HG02884 (cell line): Measurements from ENCODE around the gene DESI2.
"Not testable (repeated sequence)": the region's sequence is repeated elsewhere in the genome, so short reads cannot be mapped to it uniquely, and the experiment has no call there.

Experiments used
- ATAC-seq: cut with Tn5 transposase; IDR thresholded peaks from one replicate; pipeline ENCODE4 v1.9.1; 2021; ENCODE audit warnings: mild to moderate bottlenecking, moderate library complexity; ENCODE audit not compliant: unreplicated experiment

The DESI2 gene

GRCh38 chr1:244702620-244703019 lies 49.7 kb downstream of the DESI2 start:
- no peak for ATAC-seq

- no peak for ATAC-seq
Observed at GRCh38 chr1:244704107-244704506, 51.2 kb downstream of the DESI2 start.

- no peak for ATAC-seq
Observed at GRCh38 chr1:244705261-244706234, 52.6 kb downstream of the DESI2 start.

DNA sequence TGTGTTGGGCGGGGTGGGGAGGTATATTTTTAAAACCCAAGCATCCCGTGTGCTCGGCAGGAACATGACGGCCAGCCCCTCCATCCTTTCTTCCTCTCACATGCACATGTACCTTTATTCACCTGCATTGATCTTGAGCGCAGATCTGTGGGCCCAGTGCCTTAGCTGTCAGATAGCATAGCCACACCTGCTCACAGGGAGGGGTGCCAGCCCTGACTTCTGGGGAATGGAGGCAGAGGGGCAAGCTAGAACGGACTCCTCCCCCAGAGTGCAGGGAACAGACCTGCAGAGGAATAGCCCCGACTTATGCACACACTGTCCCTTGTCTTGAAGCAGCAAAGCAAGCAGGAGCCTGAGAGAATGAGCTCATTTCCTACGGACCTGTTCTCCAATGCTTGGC lies 56.1 kb downstream of the DESI2 start:
- no peak for ATAC-seq

DNA sequence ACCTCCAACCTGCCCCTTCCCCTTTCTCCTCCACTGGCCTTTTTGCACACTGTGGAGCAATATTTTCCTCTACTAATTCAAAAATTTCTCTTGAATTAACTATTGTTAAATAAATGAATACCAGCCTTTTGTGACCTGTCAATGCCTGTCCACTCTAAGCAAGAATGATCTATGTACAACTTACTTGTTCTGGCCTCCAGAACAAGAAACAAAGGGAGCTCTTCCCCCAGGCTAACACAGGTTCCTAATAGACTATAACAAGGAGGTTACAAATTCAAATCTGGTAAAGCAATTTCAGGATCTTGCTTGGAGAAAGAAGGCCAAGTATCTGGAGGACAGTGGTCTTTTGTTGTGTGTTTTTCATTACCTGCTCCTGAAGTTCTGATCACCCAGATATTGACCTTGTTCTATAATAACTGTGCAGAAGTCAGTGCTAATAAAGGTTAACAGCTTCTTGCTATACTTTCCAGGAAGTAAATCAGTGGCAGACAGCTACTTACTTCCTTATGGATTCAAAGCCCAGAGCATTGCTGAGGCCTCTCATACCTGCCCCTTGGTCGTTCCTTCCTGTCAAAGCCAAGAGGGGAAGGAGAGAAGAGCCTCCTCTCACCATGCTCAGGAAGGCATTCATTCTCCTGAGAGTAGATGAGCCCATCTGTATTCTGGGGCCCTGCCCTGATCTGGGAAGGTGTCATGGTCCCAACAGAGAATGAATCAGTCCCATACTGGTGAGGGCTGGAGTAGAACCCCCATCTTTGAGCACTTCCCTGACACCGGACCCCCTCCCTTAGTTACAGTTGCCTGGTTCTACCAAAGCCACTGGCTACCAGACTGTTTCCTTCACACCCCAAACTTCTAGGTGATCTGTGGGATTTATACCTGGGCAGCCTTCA lies 56.8 kb downstream of the DESI2 start:
- ATAC-seq: no peak

- ATAC-seq: no peak
Observed at GRCh38 chr1:244710474-244711062, 57.6 kb downstream of the DESI2 start.

- no peak for ATAC-seq
Observed at GRCh38 chr1:244712669-244713068, 59.7 kb downstream of the DESI2 start.

DNA sequence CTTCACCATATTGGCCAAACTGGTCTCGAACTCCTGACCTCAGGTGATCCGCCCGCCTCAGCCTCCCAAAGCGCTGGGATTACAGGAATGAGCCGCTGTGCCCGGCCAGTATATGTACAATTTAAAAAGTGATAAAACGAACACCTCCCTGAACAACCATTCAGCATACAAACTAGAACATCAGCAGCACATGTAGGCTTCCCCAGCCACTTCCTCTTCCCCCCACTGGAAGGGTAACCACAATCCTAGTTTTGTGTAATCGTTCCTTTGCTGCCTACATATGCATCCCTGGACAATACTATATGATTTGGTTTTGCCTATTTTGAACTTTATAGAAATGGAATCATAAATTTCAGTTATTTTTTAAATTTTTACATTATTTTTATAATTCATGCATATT lies 60.4 kb downstream of the DESI2 start:
- ATAC-seq: no peak

- ATAC-seq: no peak
Observed at GRCh38 chr1:244727871-244728474, 75.0 kb downstream of the DESI2 start.

- no peak for ATAC-seq
Observed at GRCh38 chr1:244730153-244730933, 77.4 kb downstream of the DESI2 start.

GRCh38 chr1:244730934-244731434 lies 78.1 kb downstream of the DESI2 start:
- no peak for ATAC-seq

GRCh38 chr1:244731651-244732050 lies 78.7 kb downstream of the DESI2 start:
- ATAC-seq: no peak

- ATAC-seq: no peak
Observed at GRCh38 chr1:244732851-244733450, 80.0 kb downstream of the DESI2 start.

GRCh38 chr1:244735404-244735803 lies 82.5 kb downstream of the DESI2 start:
- no peak for ATAC-seq

DNA sequence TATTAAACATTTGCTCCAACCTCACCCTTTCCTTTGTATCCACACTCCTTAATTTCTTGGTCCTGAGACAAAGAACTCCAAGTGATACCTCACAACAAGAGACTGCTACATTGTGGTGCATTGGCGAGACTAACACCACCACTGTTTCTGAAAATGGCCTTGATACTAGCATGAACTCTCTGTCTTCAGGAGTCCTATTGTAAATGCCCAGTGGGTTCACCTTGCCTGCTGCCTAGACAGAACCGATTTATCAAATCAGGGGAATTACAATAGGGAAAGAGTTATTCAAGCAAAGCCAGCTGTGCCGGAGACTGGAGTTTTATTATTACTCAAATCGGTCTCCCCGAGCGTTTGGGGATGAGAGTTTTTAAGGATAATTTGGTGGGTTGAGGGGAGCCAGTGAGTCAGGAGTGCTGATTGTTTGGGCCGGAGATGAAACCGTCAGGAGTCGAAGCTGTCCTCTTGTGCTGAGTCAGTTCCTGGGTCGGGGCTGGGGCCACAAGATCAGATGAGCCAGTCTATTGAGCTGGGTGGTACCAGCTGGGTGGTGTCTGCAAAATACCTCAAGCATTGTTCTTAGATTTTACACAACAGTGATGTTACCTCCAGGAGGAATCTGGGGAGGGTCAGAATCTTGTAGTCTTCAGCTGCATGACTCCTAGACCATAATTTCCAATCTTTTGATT lies 83.1 kb downstream of the DESI2 start:
- no peak for ATAC-seq

- not testable (repeated sequence) for ATAC-seq
Observed at GRCh38 chr1:244739140-244739539, 86.2 kb downstream of the DESI2 start.

GRCh38 chr1:244740027-244740617 lies 87.2 kb downstream of the DESI2 start:
- not testable (repeated sequence) for ATAC-seq

GRCh38 chr1:244741692-244742091 lies 88.8 kb downstream of the DESI2 start:
- ATAC-seq: no peak
